ENCODE data around the gene TRPM3. TPM values are rescaled to one million over a fixed set of nuclear protein-coding genes. Genes with fewer than 3 reads are reported as not detected.

TRPM3 gene
- total and polyA plus RNA-seq, 2 of the 8 experiments (the other 6 are each of a cell fraction or from before 2014, with no cell fraction given) = 2.4 to 10.9 TPM

- peak overlapping the region in 2 of 4 experiments; percentile 7 to 36; a peak in 2 of 8 replicates for H3K4me3 ChIP-seq (ENCODE audit: extremely low read depth in 1 of 4, insufficient read depth in 2 of 4, low read depth in 3 of 4, low read length in 4 of 4)
- no peak overlapping the region for H2BK12ac ChIP-seq (ENCODE audit: low read depth, low read length)
- H3K4me2 ChIP-seq (ENCODE audit: insufficient read depth in 1 of 2, low read depth in 2 of 2, low read length in 2 of 2) = peak overlapping the region; percentile 0 to 43; a peak in 3 of 4 replicates
- H3K4me1 ChIP-seq (replicated peaks in 1 of 4; ENCODE audit: control insufficient read depth in 3 of 4, insufficient read depth in 4 of 4, low read length in 3 of 4) = peaks cover 2 to 9% (median 6%) of the 10 kb centered on the region in 4 experiments; a peak in 3 of 7 replicates
- FAIRE-seq (peak; percentile 74), DNase-seq (ENCODE audit: low read depth in 1 of 2, low spot score in 2 of 2) (no peak)
- H3K18ac ChIP-seq (ENCODE audit: extremely low read depth, low read length) = no peak overlapping the region
- no peaks in the 10 kb centered on the region for H3K36me3 ChIP-seq (ENCODE audit: control insufficient read depth in 2 of 4, insufficient read depth in 4 of 4, low read length in 3 of 4)
- no peak overlapping the region for H3K23ac ChIP-seq (ENCODE audit: insufficient read length)
- WGBS, 2 experiments (ENCODE audit: extremely low coverage in 1 of 2, insufficient coverage in 1 of 2, insufficient read length in 1 of 2, insufficient replicate concordance in 2 of 2, low coverage in 1 of 2, low lambda C conversion rate in 2 of 2, missing lambda C conversion rate in 1 of 2) = 59% methylated on average over 15 of the region's 15 CpGs; no CpG with 5 or more reads in 1 of the 2 experiments
- no peaks in the 10 kb centered on the region for H3K9me3 ChIP-seq (ENCODE audit: insufficient read depth in 2 of 2, low read depth in 1 of 2, low read length in 1 of 2)
- no peaks in the 10 kb centered on the region for H3K79me2 ChIP-seq (ENCODE audit: control insufficient read depth in 1 of 2, insufficient read depth in 2 of 2, low read length in 2 of 2)
- H3K4ac ChIP-seq (replicated peaks; ENCODE audit: insufficient read length, low read depth, low read length) = no peak overlapping the region
- H4K20me1 ChIP-seq (replicated peaks in 1 of 2; ENCODE audit: control insufficient read depth in 1 of 2, insufficient read depth in 2 of 2, low read length in 2 of 2) = no peaks in the 10 kb centered on the region
- H2BK5ac ChIP-seq (ENCODE audit: low read depth, low read length) = no peak overlapping the region
- no peak overlapping the region for H2BK15ac ChIP-seq (ENCODE audit: low read length)
- no peaks in the 10 kb centered on the region for H3K23me2 ChIP-seq (ENCODE audit: low read depth, low read length)
- ChIA-PET POLR2A (ENCODE audit: partially characterized antibody) (no interaction called here), CTCF (ENCODE audit: partially characterized antibody) (interaction anchor here (0.6 to 5.9 kb wide), 36 partner anchors 9 to 730 kb away, joined by 3 to 47 read pairs (median 3); no protein-coding TSS in a partner anchor)
- no peak overlapping the region for H4K5ac ChIP-seq (ENCODE audit: insufficient read length, low read depth, low read length)
- no peak overlapping the region for H2BK120ac ChIP-seq (replicated peaks; ENCODE audit: low read depth, low read length)
- H2BK20ac ChIP-seq (ENCODE audit: low read length) = no peak overlapping the region
- H3K56ac ChIP-seq (replicated peaks; ENCODE audit: insufficient read length, low read depth, low read length) = no peak overlapping the region
- H4K8ac ChIP-seq (ENCODE audit: extremely low read depth, insufficient read depth, low read length) = no peak overlapping the region
- H2AFZ ChIP-seq (ENCODE audit: low read length) = peak overlapping the region; percentile 85; the same call in 1 of the 2 replicates
- H3K79me1 ChIP-seq (ENCODE audit: low read depth, low read length) = no peaks in the 10 kb centered on the region
- H2AK5ac ChIP-seq (ENCODE audit: low read depth, low read length) = no peak overlapping the region
- H3K14ac ChIP-seq (ENCODE audit: insufficient read length) = no peak overlapping the region
- no peak overlapping the region for H3K27ac ChIP-seq (ENCODE audit: low read depth, low read length)
- no peak overlapping the region for H3K9ac ChIP-seq (replicated peaks in 1 of 4; ENCODE audit: extremely low read depth in 1 of 4, low read depth in 3 of 4, low read length in 3 of 4)
- no peaks in the 10 kb centered on the region for H3K27me3 ChIP-seq (replicated peaks in 1 of 4; ENCODE audit: control insufficient read depth in 3 of 4, extremely low read depth in 1 of 4, insufficient read depth in 3 of 4, low read length in 3 of 4)
- H4K91ac ChIP-seq (replicated peaks; ENCODE audit: insufficient read length, low read length) = no peak overlapping the region
- no peak for TF ChIP-seq CTBP2 (IDR thresholded peaks at IDR 0.05; ENCODE audit: borderline replicate concordance, insufficient read depth, insufficient read length, low read length)
- no peak for TF ChIP-seq SIN3A (conservative IDR thresholded peaks at IDR 0.05 in 1 of 2, IDR thresholded peaks at IDR 0.05 in 1 of 2; ENCODE audit: low read depth in 1 of 2, low read length in 2 of 2)
- TF ChIP-seq EGR1 (IDR thresholded peaks at IDR 0.05; ENCODE audit: borderline replicate concordance, low read depth, low read length) = no peak
- TF ChIP-seq CTCF (IDR thresholded peaks at IDR 0.05; ENCODE audit: control extremely low read depth in 1 of 3, insufficient read depth in 1 of 3, low read depth in 1 of 3, low read length in 3 of 3) = peak in 2 of 3 experiments; percentile 55 to 61; a peak in 2 of 4 replicates
- no peak for TF ChIP-seq CBX5 (IDR thresholded peaks at IDR 0.05; ENCODE audit: low read depth, low read length)
- TF ChIP-seq TEAD4 (IDR thresholded peaks at IDR 0.05; ENCODE audit: low read depth, low read length) = peak; percentile 47; the same call in 1 of the 2 replicates
- no peak for TF ChIP-seq HDAC6 (IDR thresholded peaks at IDR 0.05; ENCODE audit: low read depth, low read length)
- no peak for TF ChIP-seq SP2 (IDR thresholded peaks at IDR 0.05; ENCODE audit: low read length)
These were observed 481.3 kb downstream of the TRPM3 start for GRCh38 chr9:70639853-70640814.

All from H1 (cell line).